Left ventricle myocardium inferior (tissue), 1 donor: ENCODE data around the gene ATXN1. TPM values are rescaled to one million over a fixed set of nuclear protein-coding genes. Genes with fewer than 3 reads are reported as not detected.
A peak's percentile ranks its signal among the peaks of the same experiment; 100 is the strongest.

Experiments
- DNase-seq: peaks from one replicate; pipeline ENCODE4 v3.0.0-alpha.2; 2020
- H3K27ac ChIP-seq: fragments of 200-600 bp; replicated peaks from 2 replicates; pipeline ENCODE4 v1.8.0; 2021
- H3K27me3 ChIP-seq: fragments of 200-600 bp; 2 replicates; pipeline ENCODE4 v1.8.0; 2021; ENCODE audit warnings: low read depth
- H3K36me3 ChIP-seq: fragments of 200-600 bp; 2 replicates; pipeline ENCODE4 v1.8.0; 2021
- H3K4me1 ChIP-seq: fragments of 200-600 bp; 2 replicates; pipeline ENCODE4 v1.8.0; 2021
- H3K4me3 ChIP-seq: fragments of 200-600 bp; 2 replicates; pipeline ENCODE4 v1.8.0; 2021; ENCODE audit warnings: mild to moderate bottlenecking, moderate library complexity
- H3K9me3 ChIP-seq: fragments of 200-600 bp; replicated peaks from 2 replicates; pipeline ENCODE4 v1.8.0; 2021
- CTCF ChIP-seq: fragments of 200-600 bp; IDR thresholded peaks from 2 replicates; pipeline ENCODE4 v1.8.0; 2021; ENCODE audit warnings: antibody characterized with exemption, mild to moderate bottlenecking, borderline replicate concordance
- intact Hi-C: fragments of 100-400 bp; cut with micrococcal nuclease; formaldehyde crosslinking; loops from one replicate; pipeline ENCODE4 v1.11.0; 2022
- total RNA-seq: library from RNA; stranded (reverse); fragmentation: NEBNext Ultra II Directional; extraction: Animal tissue kit (Norgen Biotek cat#: 25700); gene quantifications from one replicate; pipeline ENCODE4 v1.2.1, GENCODE V29; 2021
- donor health status: DM: no; HTN: yes; CAD: no; lungs with severe emphysema.

Gene ATXN1
- total RNA-seq, 1 donor from 2014 or later, result 41.5 TPM

DNA sequence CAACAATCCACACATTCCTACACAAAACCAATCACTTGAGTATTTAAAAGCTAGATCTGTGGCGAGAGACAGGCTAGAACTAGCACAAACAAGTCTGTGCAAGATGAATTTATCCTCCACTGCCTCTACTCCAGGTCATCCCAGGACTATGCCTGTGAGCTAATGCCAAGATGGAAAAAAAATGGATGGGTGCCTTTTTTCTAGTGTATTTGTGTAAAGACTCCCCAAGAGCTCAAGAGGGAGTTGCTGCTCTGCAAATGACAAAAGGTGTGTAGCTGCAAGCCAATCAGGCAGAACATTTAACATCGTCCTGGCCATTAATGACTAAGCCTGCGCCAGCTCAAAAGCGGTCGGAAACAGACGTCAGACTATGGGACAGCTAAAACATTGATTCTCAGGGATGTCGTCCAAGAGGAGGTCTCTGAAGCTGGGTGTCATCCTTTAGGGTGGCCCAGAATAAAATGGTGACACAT, 21.9 kb downstream of the ATXN1 start:
- Histone ChIP-seq H3K4me1 (peaks cover 91% of the 10 kb centered on the region), H3K27me3 (no peaks in the 10 kb centered on the region), H3K4me3 (no peak overlapping the region), H3K9me3 (no peaks in the 10 kb centered on the region), H3K36me3 (no peaks in the 10 kb centered on the region), H3K27ac (peak overlapping the region; percentile 65)
- intact Hi-C loops, result no loop called here
- no peak for TF ChIP-seq CTCF
- no peak for DNase-seq

- Histone ChIP-seq H3K9me3 (no peaks in the 10 kb centered on the region), H3K4me3 (peak overlapping the region; percentile 26), H3K27ac (peak overlapping the region; percentile 65), H3K27me3 (no peaks in the 10 kb centered on the region), H3K36me3 (no peaks in the 10 kb centered on the region), H3K4me1 (peaks cover 87% of the 10 kb centered on the region)
- DNase-seq, result no peak
- TF ChIP-seq CTCF, result no peak
- intact Hi-C loops, result no loop called here
Measured at GRCh38 chr6:16737925-16738324, 23.3 kb downstream of the ATXN1 start.

DNA sequence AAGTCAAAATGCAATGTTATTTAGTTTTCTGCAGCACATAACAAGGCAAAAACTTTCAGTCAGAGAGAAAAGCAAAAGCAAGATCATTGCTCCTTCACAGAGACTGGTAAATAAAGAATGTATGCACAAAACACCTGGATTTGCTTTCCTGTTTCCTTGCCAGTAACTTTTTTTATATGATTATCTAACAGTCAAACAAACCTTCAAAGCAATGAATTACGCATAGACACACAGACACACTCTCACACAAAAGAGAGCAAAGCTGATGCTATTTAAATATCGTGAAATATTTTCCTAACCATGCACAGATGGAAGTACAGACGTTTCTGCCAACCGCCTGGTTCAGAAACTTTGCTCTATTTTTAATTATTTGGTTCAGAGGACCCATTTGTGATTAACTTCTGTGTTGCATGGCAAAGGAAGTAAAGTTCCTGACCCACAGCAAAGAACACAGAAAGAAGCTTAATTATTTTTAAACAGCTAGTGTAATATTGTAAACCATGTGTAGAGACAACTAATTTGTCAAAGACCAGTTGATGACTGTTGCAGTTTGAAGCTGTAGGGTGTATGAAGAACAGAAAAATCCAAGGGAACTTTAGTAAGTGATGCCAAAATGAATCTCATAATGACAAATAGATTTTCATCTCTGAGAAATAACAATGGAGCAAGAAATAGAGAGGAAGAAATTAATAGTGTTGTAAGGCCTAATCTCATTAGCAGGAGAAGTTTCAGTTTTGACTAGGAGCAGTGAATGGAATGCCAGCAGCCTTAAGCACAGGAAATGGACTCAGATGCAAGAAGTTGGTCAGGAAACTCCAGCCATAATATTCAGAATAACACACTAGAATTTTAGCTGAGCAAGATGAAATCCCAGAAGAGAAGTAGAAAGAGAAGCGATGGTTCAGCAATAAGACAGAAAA, 24.1 kb downstream of the ATXN1 start:
- no peak for TF ChIP-seq CTCF
- peak overlapping the region; percentile 65 for H3K27ac ChIP-seq
- intact Hi-C loops, result no loop called here
- H3K4me1 ChIP-seq, result peaks cover 87% of the 10 kb centered on the region
- H3K36me3 ChIP-seq, result no peaks in the 10 kb centered on the region
- DNase-seq, result no peak
- H3K4me3 ChIP-seq, result peak overlapping the region; percentile 26
- H3K9me3 ChIP-seq, result no peaks in the 10 kb centered on the region
- no peaks in the 10 kb centered on the region for H3K27me3 ChIP-seq

DNA sequence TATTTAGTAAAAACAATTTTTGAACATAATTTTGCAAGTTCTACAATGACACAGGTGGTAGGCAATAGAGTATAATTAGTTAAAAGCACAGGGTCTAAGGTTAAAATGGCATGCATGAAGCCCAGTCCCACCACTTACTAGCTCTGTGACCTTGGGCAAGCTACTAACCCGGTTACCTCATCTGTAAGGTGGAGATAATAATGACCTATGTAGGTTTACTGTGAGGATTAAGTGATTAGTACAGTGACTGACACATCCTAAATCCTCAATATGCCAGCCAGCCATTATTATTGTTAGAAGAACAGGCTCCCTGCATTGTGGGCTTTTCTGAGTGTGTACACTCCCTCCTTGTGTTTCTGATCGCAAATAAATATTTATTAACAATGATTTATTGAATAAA, 26.2 kb downstream of the ATXN1 start:
- Histone ChIP-seq H3K27ac (no peak overlapping the region), H3K4me1 (peaks cover 80% of the 10 kb centered on the region), H3K9me3 (no peaks in the 10 kb centered on the region), H3K4me3 (no peak overlapping the region), H3K36me3 (no peaks in the 10 kb centered on the region), H3K27me3 (no peaks in the 10 kb centered on the region)
- intact Hi-C loops, result no loop called here
- DNase-seq, result no peak
- no peak for TF ChIP-seq CTCF

GRCh38 chr6:16733085-16733484, 28.2 kb downstream of the ATXN1 start:
- no peak for TF ChIP-seq CTCF
- Histone ChIP-seq H3K4me3 (no peak overlapping the region), H3K4me1 (peaks cover 60% of the 10 kb centered on the region), H3K27ac (no peak overlapping the region), H3K27me3 (no peaks in the 10 kb centered on the region), H3K9me3 (no peaks in the 10 kb centered on the region), H3K36me3 (no peaks in the 10 kb centered on the region)
- intact Hi-C loops, result no loop called here
- DNase-seq, result peak; percentile 28
